Stimulated activated CD8-positive, alpha-beta memory T cell treated with anti-CD3 and anti-CD28 coated beads, Interleukin-12 subunit alpha, Interleukin-12 subunit beta, amount 100 ng/mL, for 1 hour (primary cell): ENCODE results near the gene MCM3AP.
"Not testable (repeated sequence)": the region's sequence is repeated elsewhere in the genome, so short reads cannot be mapped to it uniquely, and the experiment has no call there.

Experiments
- DNase-seq: peaks from one replicate; pipeline ENCODE4 v3.0.0-alpha.2; 2020; ENCODE audit warnings: low read depth

Gene MCM3AP

GRCh38 chr21:46311568-46311967 lies 26.2 kb upstream of the MCM3AP start:
- DNase-seq, result no peak

GRCh38 chr21:46310260-46310659 lies 24.8 kb upstream of the MCM3AP start:
- DNase-seq, result not testable (repeated sequence)

GRCh38 chr21:46308431-46308830 lies 23.0 kb upstream of the MCM3AP start:
- DNase-seq, result no peak

- DNase-seq, result no peak
Measured at GRCh38 chr21:46307625-46308024, 22.2 kb upstream of the MCM3AP start.

GRCh38 chr21:46304955-46305354 lies 19.5 kb upstream of the MCM3AP start:
- DNase-seq, result no peak

GRCh38 chr21:46304437-46304836 lies 19.0 kb upstream of the MCM3AP start:
- no peak for DNase-seq

- DNase-seq, result no peak
Measured at GRCh38 chr21:46301759-46302158, 16.3 kb upstream of the MCM3AP start.

GRCh38 chr21:46299167-46299566 lies 13.8 kb upstream of the MCM3AP start:
- no peak for DNase-seq

- DNase-seq, result no peak
Measured at GRCh38 chr21:46297338-46298271, 12.2 kb upstream of the MCM3AP start.

GRCh38 chr21:46295996-46296752 lies 10.8 kb upstream of the MCM3AP start:
- peak; percentile 16 for DNase-seq

GRCh38 chr21:46295177-46295770 lies 9.9 kb upstream of the MCM3AP start:
- DNase-seq, result no peak

GRCh38 chr21:46294647-46295176 lies 9.3 kb upstream of the MCM3AP start:
- DNase-seq, result no peak

- no peak for DNase-seq
Measured at GRCh38 chr21:46291561-46291960, 6.2 kb upstream of the MCM3AP start.

- no peak for DNase-seq
Measured at GRCh38 chr21:46289655-46290179, 4.3 kb upstream of the MCM3AP start.

GRCh38 chr21:46287541-46287940 lies 2.1 kb upstream of the MCM3AP start:
- no peak for DNase-seq

- DNase-seq, result no peak
Measured at GRCh38 chr21:46286648-46287002, 1.2 kb upstream of the MCM3AP start.

GRCh38 chr21:46285761-46286647 lies 593 bp upstream of the MCM3AP start, which contains the start of gene YBEY:
Gene YBEY, plus strand, starts transcription at chr21:46286342. Its CDS starts 572 bp downstream, at chr21:46286914.
- peak; percentile 68 for DNase-seq

- DNase-seq, result no peak
Measured at GRCh38 chr21:46284733-46285132, 678 bp downstream of the MCM3AP start.

GRCh38 chr21:46284077-46284644 lies 1.2 kb downstream of the MCM3AP start:
- DNase-seq, result no peak

- DNase-seq, result no peak
Measured at GRCh38 chr21:46274797-46275390, 10.5 kb downstream of the MCM3AP start.
